Neural progenitor cell (in vitro differentiated cells): ENCODE data around the gene EPHB3.

Experiments
- EZH2 ChIP-seq: fragments of 200-600 bp; sonication (generic); IDR thresholded peaks from 2 replicates; pipeline ENCODE4 v1.6.1; 2017; ENCODE audit warnings: antibody characterized with exemption, mild to moderate bottlenecking, moderate library complexity
- EZH2phosphoT487 ChIP-seq: fragments of 200-600 bp; sonication (generic); IDR thresholded peaks from 2 replicates; pipeline ENCODE4 v1.6.1; 2017; ENCODE audit warnings: antibody characterized with exemption
- TF ChIP-seq, protein P1 (sequence below): fragments of 200-600 bp; sonication (generic); IDR thresholded peaks from 2 replicates; pipeline ENCODE4 v1.5.1; 2017; ENCODE audit warnings: antibody characterized with exemption, mild to moderate bottlenecking

GRCh38 chr3:184562878-184563560, 1.4 kb downstream of the EPHB3 start:
- TF ChIP-seq, protein P1, sequence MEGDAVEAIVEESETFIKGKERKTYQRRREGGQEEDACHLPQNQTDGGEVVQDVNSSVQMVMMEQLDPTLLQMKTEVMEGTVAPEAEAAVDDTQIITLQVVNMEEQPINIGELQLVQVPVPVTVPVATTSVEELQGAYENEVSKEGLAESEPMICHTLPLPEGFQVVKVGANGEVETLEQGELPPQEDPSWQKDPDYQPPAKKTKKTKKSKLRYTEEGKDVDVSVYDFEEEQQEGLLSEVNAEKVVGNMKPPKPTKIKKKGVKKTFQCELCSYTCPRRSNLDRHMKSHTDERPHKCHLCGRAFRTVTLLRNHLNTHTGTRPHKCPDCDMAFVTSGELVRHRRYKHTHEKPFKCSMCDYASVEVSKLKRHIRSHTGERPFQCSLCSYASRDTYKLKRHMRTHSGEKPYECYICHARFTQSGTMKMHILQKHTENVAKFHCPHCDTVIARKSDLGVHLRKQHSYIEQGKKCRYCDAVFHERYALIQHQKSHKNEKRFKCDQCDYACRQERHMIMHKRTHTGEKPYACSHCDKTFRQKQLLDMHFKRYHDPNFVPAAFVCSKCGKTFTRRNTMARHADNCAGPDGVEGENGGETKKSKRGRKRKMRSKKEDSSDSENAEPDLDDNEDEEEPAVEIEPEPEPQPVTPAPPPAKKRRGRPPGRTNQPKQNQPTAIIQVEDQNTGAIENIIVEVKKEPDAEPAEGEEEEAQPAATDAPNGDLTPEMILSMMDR: no peak
- TF ChIP-seq EZH2phosphoT487 (peak; percentile 85), EZH2 (peak; percentile 82)
